Kasumi-1 (cell line): ENCODE results near the gene TSPAN2.
"Not testable (repeated sequence)": the region's sequence is repeated elsewhere in the genome, so short reads cannot be mapped to it uniquely, and the experiment has no call there.

Experiments used
- DNase-seq, 2 experiments: peaks; one replicate each; lab custom pipeline; 2025; lab: John Stamatoyannopoulos, UW

TSPAN2 gene

GRCh38 chr1:115036814-115037507 lies 52.3 kb downstream of the TSPAN2 start:
- DNase-seq: no peak

- no peak for DNase-seq
These were observed 53.7 kb downstream of the TSPAN2 start for GRCh38 chr1:115035652-115036051.

GRCh38 chr1:115031595-115031994 lies 57.7 kb downstream of the TSPAN2 start:
- no peak for DNase-seq

GRCh38 chr1:115029526-115029925 lies 59.8 kb downstream of the TSPAN2 start, which contains the start of gene TSHB:
Gene TSHB, plus strand, starts transcription at chr1:115029826. Its CDS starts 3,537 bp downstream, at chr1:115033363.
- no peak for DNase-seq

GRCh38 chr1:115023593-115023992 lies 65.7 kb downstream of the TSPAN2 start:
- no peak for DNase-seq

- no peak for DNase-seq
These were observed 68.2 kb downstream of the TSPAN2 start for GRCh38 chr1:115021145-115021544.

GRCh38 chr1:115019549-115019948 lies 69.8 kb downstream of the TSPAN2 start:
- DNase-seq: not testable (repeated sequence)

GRCh38 chr1:115013792-115014191 lies 75.5 kb downstream of the TSPAN2 start:
- DNase-seq: no peak

GRCh38 chr1:115012434-115012833 lies 76.9 kb downstream of the TSPAN2 start:
- no peak for DNase-seq

- DNase-seq: no peak
These were observed 77.3 kb downstream of the TSPAN2 start for GRCh38 chr1:115012006-115012405.

GRCh38 chr1:115006191-115006590 lies 83.1 kb downstream of the TSPAN2 start:
- DNase-seq: no peak
